LNCAP (cell line): ENCODE results near the gene ZNF446.

ENCODE experiments used
- TF ChIP-seq, protein P1 (sequence below): fragments of 450-650 bp; IDR thresholded peaks from 2 replicates; pipeline ENCODE4 v1.5.1; 2017; ENCODE audit warnings: mild to moderate bottlenecking

ZNF446 gene

GRCh38 chr19:58451358-58452101 is 24.6 kb upstream of the ZNF446 start, which contains the start of gene ZNF324B:
ZNF324B (plus strand) TSS chr19:58451622; CDS start chr19:58453702, 2,080 bp downstream.
- TF ChIP-seq, protein P1, sequence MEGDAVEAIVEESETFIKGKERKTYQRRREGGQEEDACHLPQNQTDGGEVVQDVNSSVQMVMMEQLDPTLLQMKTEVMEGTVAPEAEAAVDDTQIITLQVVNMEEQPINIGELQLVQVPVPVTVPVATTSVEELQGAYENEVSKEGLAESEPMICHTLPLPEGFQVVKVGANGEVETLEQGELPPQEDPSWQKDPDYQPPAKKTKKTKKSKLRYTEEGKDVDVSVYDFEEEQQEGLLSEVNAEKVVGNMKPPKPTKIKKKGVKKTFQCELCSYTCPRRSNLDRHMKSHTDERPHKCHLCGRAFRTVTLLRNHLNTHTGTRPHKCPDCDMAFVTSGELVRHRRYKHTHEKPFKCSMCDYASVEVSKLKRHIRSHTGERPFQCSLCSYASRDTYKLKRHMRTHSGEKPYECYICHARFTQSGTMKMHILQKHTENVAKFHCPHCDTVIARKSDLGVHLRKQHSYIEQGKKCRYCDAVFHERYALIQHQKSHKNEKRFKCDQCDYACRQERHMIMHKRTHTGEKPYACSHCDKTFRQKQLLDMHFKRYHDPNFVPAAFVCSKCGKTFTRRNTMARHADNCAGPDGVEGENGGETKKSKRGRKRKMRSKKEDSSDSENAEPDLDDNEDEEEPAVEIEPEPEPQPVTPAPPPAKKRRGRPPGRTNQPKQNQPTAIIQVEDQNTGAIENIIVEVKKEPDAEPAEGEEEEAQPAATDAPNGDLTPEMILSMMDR, result no peak

- TF ChIP-seq, protein P1, result no peak
Observed at GRCh38 chr19:58453743-58454142, 22.4 kb upstream of the ZNF446 start.

DNA sequence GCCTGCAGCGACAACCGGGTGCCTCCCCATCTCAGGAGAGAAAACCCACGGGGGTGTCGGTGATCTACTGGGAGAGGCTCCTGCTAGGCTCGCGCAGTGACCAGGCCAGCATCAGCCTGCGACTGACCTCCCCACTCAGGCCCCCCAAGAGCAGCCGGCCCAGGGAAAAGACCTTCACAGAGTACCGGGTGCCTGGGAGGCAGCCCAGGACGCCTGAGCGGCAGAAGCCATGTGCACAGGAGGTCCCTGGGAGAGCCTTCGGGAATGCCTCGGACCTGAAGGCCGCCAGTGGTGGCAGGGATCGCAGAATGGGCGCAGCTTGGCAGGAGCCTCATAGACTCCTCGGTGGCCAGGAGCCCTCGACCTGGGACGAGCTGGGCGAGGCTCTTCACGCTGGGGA is 20.8 kb upstream of the ZNF446 start:
- TF ChIP-seq, protein P1, result no peak

DNA sequence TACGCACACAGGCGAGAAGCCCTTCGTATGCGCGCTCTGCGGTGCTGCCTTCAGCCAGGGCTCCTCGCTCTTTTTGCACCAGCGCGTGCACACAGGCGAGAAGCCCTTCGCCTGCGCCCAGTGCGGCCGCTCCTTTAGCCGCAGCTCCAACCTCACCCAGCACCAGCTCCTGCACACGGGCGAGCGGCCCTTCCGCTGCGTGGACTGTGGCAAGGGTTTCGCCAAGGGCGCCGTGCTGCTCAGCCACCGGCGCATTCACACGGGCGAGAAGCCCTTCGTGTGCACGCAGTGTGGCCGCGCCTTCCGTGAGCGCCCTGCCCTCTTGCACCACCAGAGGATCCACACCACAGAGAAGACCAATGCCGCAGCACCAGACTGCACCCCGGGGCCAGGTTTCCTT is 20.0 kb upstream of the ZNF446 start:
- TF ChIP-seq, protein P1, result no peak

DNA sequence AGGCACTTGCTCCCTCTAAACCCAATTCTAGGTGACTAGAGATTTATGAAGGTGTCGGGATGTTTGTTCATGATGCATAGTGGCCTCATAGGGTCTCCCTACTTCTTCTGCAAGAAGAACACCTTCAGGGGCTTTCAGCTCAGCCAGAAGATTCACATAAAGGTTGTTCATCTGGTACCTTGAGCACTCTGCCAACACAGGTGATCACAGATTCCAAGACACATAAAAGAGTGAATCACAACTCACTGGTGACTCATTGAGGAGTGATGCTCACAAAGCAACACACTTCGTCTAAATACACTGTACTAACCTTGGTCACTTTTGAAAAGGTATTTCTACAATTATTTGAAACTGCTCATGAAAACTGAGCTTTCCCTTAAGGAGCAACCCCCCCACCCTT is 16.1 kb upstream of the ZNF446 start:
- TF ChIP-seq, protein P1, result no peak

DNA sequence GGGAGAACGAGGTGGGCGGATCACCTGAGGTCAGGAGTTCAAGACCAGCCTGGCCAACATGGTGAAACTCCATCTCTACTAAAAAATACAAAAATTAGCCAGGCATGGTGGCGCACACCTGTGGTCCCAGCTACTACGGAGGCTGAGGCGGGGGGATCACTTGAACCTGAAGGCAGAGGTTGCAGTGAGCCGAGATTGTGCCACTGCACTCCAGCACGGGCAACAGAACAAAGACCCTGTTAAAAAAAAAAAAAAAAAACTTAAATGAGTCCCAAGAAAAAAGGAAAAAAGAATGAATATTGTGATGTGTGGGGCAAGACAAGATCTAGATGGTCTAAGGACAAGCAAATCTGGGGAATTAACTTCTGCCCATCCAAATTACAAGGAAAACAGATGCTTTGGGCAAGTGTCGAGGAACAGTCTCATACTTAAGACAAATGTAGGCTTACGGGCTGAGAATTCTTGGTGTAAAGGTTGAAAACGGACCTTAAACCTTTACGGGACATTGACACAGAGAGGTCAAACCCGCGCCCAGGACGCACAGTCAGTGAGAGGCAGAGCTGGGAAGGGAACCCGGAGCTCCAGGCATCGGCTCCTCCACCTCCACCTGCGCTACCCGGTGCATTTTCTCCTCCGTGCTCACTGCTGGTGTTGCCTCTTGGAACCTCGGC is 9.9 kb upstream of the ZNF446 start:
- TF ChIP-seq, protein P1, result no peak

DNA sequence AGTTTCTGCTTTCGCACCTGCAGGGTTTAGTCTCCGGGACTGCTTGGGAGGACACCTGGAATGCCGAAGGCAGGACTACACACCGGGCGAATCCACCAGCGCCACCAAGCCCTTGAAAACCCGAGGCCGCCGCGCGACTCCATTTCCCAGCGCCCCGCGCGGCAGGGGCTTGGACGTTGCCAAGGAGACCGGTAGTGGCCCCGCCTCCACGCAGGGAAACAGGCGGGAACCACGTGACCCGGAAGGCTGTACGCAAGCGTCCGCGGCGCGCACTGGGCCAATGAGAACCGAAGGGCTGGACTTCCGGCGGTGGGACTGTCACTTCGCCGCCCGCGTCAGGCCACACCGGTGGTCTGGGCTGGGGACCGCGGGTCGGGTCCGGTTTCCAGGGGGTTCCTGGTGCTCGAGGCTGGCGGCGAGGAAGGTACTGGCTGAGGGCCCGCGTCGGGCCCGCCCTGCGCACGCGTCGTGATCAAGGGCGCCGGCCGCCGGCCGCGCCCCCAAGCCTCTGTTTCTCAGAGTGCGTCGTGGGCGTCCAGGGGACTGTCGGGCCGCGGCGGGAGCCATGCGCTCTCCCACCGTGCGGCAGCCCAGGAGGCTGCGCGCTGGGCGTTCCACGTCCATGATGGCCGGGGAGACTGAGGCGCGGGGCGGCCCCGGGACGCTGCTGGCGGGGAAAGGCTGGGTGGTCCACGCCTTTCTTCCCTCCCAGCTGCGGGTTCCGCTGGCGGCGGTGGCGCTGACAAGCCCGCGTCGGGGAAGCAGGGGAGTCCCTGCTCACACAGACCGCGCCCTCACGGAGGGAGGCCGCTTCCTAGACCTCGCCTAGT is 9.2 kb upstream of the ZNF446 start, which contains the start of gene ZNF324:
Gene ZNF324, plus strand, starts transcription at position 321 of the 830 bp plus-strand sequence. CDS start 2,106 bp downstream, outside the sequence.
- TF ChIP-seq, protein P1, result no peak
